Stomach (tissue), 4 donors: ENCODE measurements around the gene RSRP1.
"Not testable (repeated sequence)": the region's sequence is repeated elsewhere in the genome, so short reads cannot be mapped to it uniquely, and the experiment has no call there.

Source experiments
- CTCF ChIP-seq, 7 experiments: fragments of 450-650 bp in 4 of 7; fragments of 200-600 bp in 3 of 7; sonication (generic) in 3 of 7; IDR thresholded peaks; one replicate each; pipeline ENCODE4 v1.5.1; 2016 to 2019; ENCODE audit warnings: antibody characterized with exemption in 7 of 7, control low read depth in 2 of 7, mild to moderate bottlenecking in 1 of 7
- POLR2AphosphoS5 ChIP-seq, 3 donors: sonication (generic); formaldehyde crosslinking; IDR thresholded peaks; one replicate each; pipeline ENCODE4 v1.6.1; 2016; ENCODE audit warnings: antibody characterized with exemption in 3 of 3

GRCh38 chr1:25266554-25267287, 19.5 kb upstream of the RSRP1 start:
- not testable (repeated sequence) for TF ChIP-seq CTCF, POLR2AphosphoS5 (IDR thresholded peaks at IDR 0.05)
